ENCODE measurements around the gene PI4KA.
"Not testable (repeated sequence)": the region's sequence is repeated elsewhere in the genome, so short reads cannot be mapped to it uniquely, and the experiment has no call there.

Gene PI4KA

DNA sequence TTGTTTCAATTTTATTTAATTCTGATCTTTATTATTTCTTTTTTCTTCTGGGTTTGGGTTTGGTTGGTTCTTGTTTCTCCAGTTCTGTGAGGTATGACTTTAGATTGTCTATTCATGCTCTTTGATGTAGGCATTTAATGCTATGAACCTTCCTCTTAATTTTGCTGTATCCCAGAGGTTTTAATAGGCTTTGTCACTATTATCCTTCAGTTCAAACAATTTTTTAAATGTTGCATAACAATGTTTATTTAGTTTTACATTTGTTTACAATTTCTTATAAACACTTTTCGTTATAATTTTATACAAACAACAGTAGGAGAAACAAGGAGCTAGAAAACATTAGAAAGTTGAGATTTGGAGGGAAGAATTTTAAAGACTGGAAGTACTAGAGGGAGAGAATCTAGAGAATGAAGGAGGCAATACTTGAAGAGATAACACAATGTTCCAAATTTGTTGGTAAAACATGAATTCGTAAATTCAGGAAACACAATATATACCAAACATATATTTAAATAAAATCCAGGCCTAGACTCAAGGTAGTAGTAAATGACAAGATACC, 180.8 kb downstream of the PI4KA start:
- Mint-ChIP-seq H3K4me1 (ENCODE audit: low read depth in 2 of 2) (no peaks in the 10 kb centered on the region), H3K27ac (no peak overlapping the region), H3K9me3 (no peaks in the 10 kb centered on the region), H3K36me3 (ENCODE audit: insufficient read depth) (no peaks in the 10 kb centered on the region), H3K27me3 (peaks cover 46 to 52% of the 10 kb centered on the region in 2 donors), H3K4me3 (no peak overlapping the region)
- DNase-seq (no peak), ATAC-seq (replicated peaks) (no peak)

DNA sequence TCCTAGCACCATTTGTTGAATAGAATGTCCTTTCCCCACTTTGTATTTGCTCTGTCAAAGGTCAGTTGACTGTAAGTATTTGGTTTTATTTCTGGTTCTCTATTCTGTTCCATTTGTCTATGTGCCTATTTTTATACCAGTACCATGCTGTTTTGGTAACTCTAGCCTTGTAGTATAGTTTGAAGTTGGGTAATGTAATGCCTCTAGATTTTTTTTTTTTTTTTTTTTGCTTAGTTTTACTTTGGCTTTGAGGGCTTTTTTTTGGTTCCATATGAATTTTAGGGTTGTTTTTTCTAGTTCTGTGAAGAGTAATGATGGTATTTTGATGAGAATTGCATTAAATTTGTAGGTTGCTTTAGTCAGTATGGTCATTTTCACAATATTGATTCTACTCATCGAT, 183.0 kb downstream of the PI4KA start:
- H3K4me1 Mint-ChIP-seq (ENCODE audit: low read depth in 2 of 2); DNase-seq; ATAC-seq (replicated peaks); H3K4me3 Mint-ChIP-seq; H3K27ac Mint-ChIP-seq; H3K36me3 Mint-ChIP-seq (ENCODE audit: insufficient read depth); H3K9me3 Mint-ChIP-seq: not testable (repeated sequence)
- H3K27me3 Mint-ChIP-seq: peaks cover 51 to 52% of the 10 kb centered on the region in 2 donors

- ATAC-seq (replicated peaks): no peak
- H3K4me3 Mint-ChIP-seq: no peak overlapping the region
- no peaks in the 10 kb centered on the region for H3K9me3 Mint-ChIP-seq
- H3K27me3 Mint-ChIP-seq: peaks cover 46 to 52% of the 10 kb centered on the region in 2 donors
- DNase-seq: no peak
- H3K36me3 Mint-ChIP-seq (ENCODE audit: insufficient read depth): no peaks in the 10 kb centered on the region
- H3K27ac Mint-ChIP-seq: no peak overlapping the region
- H3K4me1 Mint-ChIP-seq (ENCODE audit: low read depth in 2 of 2): no peaks in the 10 kb centered on the region
These were observed 183.6 kb downstream of the PI4KA start for GRCh38 chr22:20674998-20675397.

DNA sequence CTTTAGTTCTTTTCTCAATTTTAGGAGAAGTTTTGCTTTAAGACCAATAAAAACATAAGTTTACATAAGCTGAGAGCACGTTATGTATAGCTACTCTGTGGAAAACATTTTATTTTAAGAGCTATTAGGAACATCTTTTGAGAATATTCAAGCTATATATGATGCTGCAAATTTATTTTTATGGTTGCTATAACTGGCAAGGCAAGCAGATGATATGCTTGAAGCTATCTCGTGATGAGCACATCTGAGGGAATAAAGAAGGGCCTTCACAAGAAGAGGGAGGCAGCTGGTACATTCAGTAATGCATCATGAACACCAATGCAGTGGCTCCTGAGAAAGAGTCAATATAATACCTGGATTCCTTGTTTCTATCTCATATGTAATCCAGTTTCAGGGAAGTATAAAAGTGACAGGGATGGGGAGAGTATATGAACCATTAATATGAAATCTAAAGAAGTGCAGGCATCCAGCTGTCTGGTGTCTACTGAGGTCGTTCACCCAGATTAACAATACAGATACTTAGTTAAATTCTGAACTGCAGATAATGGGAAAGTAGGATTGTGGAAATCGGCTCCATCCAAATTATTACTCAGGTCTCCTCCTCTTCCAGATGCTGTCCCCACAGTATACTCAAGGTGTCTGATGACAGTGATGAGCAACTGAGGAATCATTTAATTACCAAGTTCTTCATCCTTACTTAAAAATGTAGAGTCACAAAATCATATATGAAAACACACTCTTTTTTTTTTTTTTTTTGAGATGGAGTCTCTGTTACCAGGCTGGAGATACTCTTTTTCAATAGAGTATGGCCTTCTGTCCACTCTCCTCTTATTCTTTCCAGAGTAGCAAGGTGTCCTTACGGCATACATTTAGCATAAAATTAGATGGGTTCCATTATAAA, 185.1 kb downstream of the PI4KA start:
- no peak overlapping the region for H3K4me3 Mint-ChIP-seq
- no peaks in the 10 kb centered on the region for H3K4me1 Mint-ChIP-seq (ENCODE audit: low read depth in 2 of 2)
- DNase-seq (no peak), ATAC-seq (replicated peaks) (no peak)
- H3K9me3 Mint-ChIP-seq: no peaks in the 10 kb centered on the region
- H3K27ac Mint-ChIP-seq: no peak overlapping the region
- H3K27me3 Mint-ChIP-seq: peaks cover 46 to 53% of the 10 kb centered on the region in 2 donors
- no peaks in the 10 kb centered on the region for H3K36me3 Mint-ChIP-seq (ENCODE audit: insufficient read depth)

GRCh38 chr22:20672732-20673131, 185.9 kb downstream of the PI4KA start:
- Mint-ChIP-seq H3K9me3 (no peaks in the 10 kb centered on the region), H3K27me3 (peaks cover 41 to 46% of the 10 kb centered on the region in 2 donors), H3K4me1 (ENCODE audit: low read depth in 2 of 2) (no peaks in the 10 kb centered on the region), H3K36me3 (ENCODE audit: insufficient read depth) (no peaks in the 10 kb centered on the region), H3K4me3 (no peak overlapping the region), H3K27ac (no peak overlapping the region)
- ATAC-seq (replicated peaks) (no peak), DNase-seq (no peak)

DNA sequence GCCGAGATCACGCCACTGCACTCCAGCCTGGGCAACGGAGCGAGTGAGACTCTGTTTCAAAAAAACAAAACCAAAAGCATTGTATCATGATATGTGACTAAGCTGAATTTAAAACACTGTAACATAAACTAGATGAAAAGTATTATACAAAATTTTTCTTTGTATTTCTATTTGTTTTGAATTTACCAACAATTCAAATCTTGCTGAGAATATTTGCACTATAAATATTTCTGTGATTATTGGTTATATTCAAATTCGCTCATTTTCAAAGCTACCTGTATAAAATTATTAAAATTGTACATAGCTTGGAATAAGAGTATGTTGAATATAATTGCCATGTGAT, 186.6 kb downstream of the PI4KA start:
- ATAC-seq (replicated peaks): no peak
- no peak overlapping the region for H3K4me3 Mint-ChIP-seq
- H3K27me3 Mint-ChIP-seq: peaks cover 39 to 43% of the 10 kb centered on the region in 2 donors
- no peaks in the 10 kb centered on the region for H3K4me1 Mint-ChIP-seq (ENCODE audit: low read depth in 2 of 2)
- H3K36me3 Mint-ChIP-seq (ENCODE audit: insufficient read depth): no peaks in the 10 kb centered on the region
- no peak overlapping the region for H3K27ac Mint-ChIP-seq
- H3K9me3 Mint-ChIP-seq: no peaks in the 10 kb centered on the region
- DNase-seq: no peak

DNA sequence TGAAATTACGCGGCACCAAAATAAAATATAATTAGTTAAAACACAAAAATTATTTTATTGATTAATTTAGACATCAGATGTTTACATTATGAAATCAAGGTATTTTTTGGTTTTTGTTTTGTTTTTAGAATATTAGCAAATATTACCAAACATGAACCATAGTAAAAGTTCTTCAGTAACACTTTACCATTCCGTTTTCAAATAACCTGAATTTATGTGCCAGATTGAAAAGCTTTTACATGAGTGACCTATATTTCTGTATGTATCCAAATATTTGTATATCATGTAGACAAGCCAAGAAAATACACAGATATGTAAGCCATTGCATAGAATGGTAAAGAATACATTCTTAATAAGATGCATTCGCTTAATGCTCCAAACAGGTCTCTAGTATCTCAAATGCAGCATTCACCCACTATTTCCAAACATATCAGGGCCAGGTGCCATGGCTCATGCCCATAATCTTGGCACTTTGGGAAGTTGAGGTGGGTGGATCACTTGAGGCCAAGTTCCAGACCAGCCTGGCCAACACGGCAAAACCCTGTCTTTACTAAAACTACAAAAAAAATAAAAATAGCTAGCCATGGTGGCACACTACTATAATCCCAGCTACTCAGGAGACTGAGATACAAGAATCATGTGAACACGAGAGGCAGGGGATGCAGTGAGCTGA, 187.1 kb downstream of the PI4KA start:
- no peak for ATAC-seq (replicated peaks)
- no peak for DNase-seq
- Mint-ChIP-seq H3K36me3 (ENCODE audit: insufficient read depth) (no peaks in the 10 kb centered on the region), H3K4me1 (ENCODE audit: low read depth in 2 of 2) (no peaks in the 10 kb centered on the region), H3K4me3 (no peak overlapping the region), H3K27ac (no peak overlapping the region), H3K9me3 (no peaks in the 10 kb centered on the region), H3K27me3 (peaks cover 34 to 38% of the 10 kb centered on the region in 2 donors)

GRCh38 chr22:20670457-20671261, 188.0 kb downstream of the PI4KA start:
- H3K4me1 Mint-ChIP-seq (ENCODE audit: low read depth in 2 of 2); DNase-seq; H3K27ac Mint-ChIP-seq; H3K9me3 Mint-ChIP-seq; H3K4me3 Mint-ChIP-seq; ATAC-seq (replicated peaks); H3K36me3 Mint-ChIP-seq (ENCODE audit: insufficient read depth): not testable (repeated sequence)
- H3K27me3 Mint-ChIP-seq: peaks cover 28 to 29% of the 10 kb centered on the region in 2 donors

GRCh38 chr22:20669884-20670283, 188.7 kb downstream of the PI4KA start:
- H3K36me3 Mint-ChIP-seq (ENCODE audit: insufficient read depth); H3K9me3 Mint-ChIP-seq; ATAC-seq (replicated peaks); H3K4me1 Mint-ChIP-seq (ENCODE audit: low read depth in 2 of 2); H3K27ac Mint-ChIP-seq; H3K4me3 Mint-ChIP-seq; DNase-seq: not testable (repeated sequence)
- peaks cover 20 to 21% of the 10 kb centered on the region in 2 donors for H3K27me3 Mint-ChIP-seq

DNA sequence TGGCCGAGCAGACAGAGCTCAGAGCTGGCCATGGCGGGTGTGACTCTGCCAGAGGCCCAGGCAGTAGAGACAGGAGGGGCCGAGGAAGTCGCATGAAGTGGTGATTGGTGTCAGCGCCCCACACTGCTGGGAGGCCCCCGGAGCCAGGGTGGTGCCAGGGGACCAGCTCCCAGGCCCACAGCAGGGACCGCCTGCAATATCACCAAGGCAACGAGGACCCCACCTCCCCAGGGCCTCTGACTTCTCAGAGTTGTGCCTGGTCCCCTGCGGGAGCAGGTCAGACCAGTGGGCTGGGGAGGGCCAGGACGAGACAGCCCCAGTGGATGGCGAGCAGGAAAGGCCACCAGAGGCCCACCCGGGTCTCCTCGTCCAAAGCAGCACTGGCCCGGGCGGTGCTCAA, 189.1 kb downstream of the PI4KA start:
- not testable (repeated sequence) for ATAC-seq (replicated peaks); H3K4me3 Mint-ChIP-seq; H3K36me3 Mint-ChIP-seq (ENCODE audit: insufficient read depth); DNase-seq; H3K4me1 Mint-ChIP-seq (ENCODE audit: low read depth in 2 of 2); H3K27ac Mint-ChIP-seq; H3K9me3 Mint-ChIP-seq
- peaks cover 18 to 21% of the 10 kb centered on the region in 2 donors for H3K27me3 Mint-ChIP-seq

DNA sequence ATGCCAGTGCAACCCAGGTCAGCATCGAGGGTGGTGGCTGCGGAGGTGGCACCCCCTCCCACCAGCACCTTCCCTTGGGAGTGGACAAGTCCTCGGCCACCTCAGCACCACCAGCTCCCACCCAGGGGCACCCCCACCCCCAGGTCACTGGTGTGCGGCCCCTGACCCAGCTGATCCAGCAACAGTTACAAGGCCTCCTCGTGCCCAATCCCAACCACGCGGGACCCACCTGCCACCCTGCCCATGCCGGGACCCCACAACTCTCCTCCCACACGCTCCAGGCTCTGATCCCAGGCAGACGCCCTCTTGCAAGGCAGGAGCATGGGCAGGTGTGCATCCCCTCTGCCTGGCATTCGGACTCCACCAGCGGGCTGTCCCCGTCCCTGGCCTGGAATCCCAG, 189.8 kb downstream of the PI4KA start:
- DNase-seq; H3K4me3 Mint-ChIP-seq; H3K27ac Mint-ChIP-seq; H3K36me3 Mint-ChIP-seq (ENCODE audit: insufficient read depth); H3K4me1 Mint-ChIP-seq (ENCODE audit: low read depth in 2 of 2); H3K9me3 Mint-ChIP-seq; ATAC-seq (replicated peaks): not testable (repeated sequence)
- H3K27me3 Mint-ChIP-seq: peaks cover 15 to 26% of the 10 kb centered on the region in 2 donors

DNA sequence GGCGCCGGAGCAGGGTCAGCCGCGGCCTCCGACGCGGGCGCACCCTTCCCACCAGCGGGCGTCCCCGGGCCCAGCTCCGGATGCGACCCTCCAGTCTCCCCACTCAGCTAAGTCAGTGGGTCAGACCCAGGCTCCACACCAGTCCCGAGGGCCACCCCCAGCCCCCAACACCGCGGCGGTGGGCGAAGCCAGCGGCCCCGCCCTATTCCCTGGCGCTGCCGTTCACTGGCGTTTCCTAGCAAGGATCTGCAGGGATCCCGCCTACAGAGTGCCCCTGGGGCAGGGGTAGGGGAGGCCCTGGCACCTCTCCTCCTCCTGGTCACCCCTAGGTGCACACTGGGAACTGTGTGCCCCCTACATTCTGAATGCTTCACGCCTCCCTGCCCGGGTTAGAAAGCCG, 190.4 kb downstream of the PI4KA start:
- ATAC-seq (replicated peaks); H3K27ac Mint-ChIP-seq; DNase-seq; H3K9me3 Mint-ChIP-seq; H3K4me1 Mint-ChIP-seq (ENCODE audit: low read depth in 2 of 2); H3K36me3 Mint-ChIP-seq (ENCODE audit: insufficient read depth); H3K4me3 Mint-ChIP-seq: not testable (repeated sequence)
- peaks cover 15 to 26% of the 10 kb centered on the region in 2 donors for H3K27me3 Mint-ChIP-seq

DNA sequence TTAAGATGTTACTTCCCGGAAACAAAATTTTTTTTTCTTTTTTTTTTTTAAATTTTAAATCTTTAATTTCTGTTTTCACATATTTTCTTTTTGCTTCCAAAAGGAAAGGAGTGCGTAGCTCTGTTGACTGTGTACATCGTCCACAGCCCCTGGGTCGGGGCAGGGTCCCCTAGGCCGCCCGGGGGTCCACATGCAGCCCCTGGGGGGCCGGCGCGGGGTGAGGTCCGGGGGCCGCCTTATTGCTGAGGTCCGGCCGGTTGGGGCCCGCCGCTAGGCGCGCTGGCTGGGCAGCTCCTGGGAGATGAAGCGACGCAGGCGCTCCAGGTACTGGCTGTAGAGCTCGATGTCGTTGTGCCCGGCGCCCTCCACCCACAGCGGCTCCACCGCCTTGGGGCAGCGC, 191.1 kb downstream of the PI4KA start:
- H3K36me3 Mint-ChIP-seq (ENCODE audit: insufficient read depth); H3K27ac Mint-ChIP-seq; ATAC-seq (replicated peaks); DNase-seq; H3K9me3 Mint-ChIP-seq; H3K4me1 Mint-ChIP-seq (ENCODE audit: low read depth in 2 of 2); H3K4me3 Mint-ChIP-seq: not testable (repeated sequence)
- peaks cover 21 to 30% of the 10 kb centered on the region in 2 donors for H3K27me3 Mint-ChIP-seq

Data from effector memory CD8-positive, alpha-beta T cell (primary cell).